Measurements from ENCODE around the gene KIF18B.

The KIF18B gene

DNA sequence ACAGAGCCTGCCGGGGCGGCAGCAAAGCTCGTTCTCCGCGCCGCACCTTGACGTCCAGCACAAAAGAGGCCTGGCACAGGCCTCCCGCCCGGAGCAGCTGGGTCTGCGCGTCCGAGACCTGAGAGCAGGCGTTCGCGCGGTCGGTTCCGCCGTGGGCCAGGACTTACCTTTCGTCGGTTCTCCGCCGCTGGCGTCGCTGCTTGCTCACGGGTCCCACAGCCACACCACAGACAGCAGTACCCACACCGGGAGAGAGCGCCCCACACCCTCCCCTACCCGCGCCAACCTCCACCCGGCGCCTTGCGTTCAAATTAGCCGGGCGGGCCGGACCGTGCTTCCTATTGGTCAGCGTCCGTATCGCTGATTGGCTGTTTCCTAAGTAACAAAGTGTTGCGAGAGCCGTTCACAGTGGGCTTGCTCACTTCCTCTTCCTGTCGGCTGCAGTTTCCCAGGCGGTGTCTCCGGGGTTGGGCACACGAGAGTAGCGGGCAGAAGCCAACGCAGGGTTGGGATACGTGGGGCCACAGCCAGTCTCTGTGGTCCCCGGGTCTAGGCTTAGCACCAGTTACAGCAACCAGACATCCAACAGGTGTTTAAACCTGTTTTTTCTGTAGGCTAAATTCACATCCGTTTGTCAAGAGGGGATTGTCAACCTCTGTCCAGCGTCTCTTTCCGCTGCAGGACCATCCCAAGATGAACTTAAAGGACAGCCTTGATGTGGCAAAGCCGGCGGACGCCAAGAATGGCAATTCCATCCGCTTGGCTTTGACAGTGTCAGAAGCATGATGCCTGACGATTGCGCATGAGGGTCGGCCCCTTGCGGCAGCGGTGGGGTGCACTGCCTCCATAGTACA is at the start of gene KIF18B:
KIF18B (minus strand) TSS at position 313 of the 854 bp plus-strand sequence. CDS start 11,429 bp downstream, outside the sequence.
- DNase-seq (ENCODE audit: low read depth), result peak; percentile 73

DNA sequence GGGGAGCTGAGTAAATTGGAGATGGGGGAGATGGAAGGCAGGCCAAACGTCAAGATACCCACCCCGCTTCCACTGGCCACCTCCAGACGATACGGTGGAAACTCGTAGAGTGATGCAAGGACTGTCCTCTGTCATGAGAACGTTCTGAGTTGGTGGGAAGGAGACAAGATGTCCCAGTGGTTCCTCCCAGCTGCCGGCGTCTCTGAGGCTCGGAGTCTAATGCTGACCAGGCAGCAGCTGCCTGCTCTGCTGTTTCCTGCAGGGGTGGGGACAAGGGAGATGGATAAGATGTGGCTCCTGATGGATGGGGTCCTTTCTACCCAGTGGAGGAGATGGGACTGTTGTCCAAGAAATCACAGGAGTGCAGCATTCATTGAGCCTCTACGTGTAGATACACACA is 48.7 kb upstream of the KIF18B start:
- DNase-seq (ENCODE audit: low read depth), result no peak

DNA sequence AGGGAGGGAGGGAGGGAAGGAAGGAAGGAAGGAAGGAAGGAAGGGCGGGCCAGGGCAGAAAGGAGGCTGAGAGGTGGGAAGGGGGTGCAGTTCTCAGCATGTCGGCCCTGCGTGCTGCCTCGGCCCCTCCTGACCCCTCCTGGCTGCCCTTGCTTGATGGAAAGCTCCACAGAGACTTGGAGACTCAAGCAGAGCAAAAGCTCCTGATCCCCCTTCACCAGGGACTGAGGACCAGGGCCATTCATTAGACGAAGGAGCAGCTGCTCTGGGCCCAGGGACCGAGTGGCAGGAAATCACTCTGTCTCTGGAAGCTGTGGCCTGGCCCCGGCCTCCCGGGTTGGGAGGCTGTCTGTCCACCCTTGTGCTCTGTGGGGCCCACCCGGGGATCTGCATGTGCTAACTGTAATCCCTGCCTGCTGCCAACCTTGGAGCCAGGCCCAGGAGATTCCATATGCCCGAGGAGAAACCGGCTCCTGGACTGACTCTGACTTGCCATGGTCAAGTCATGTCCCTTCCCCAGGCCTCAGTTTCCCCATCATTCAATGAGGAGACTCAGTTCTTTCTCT is 47.9 kb upstream of the KIF18B start:
- DNase-seq (ENCODE audit: low read depth), result no peak

DNA sequence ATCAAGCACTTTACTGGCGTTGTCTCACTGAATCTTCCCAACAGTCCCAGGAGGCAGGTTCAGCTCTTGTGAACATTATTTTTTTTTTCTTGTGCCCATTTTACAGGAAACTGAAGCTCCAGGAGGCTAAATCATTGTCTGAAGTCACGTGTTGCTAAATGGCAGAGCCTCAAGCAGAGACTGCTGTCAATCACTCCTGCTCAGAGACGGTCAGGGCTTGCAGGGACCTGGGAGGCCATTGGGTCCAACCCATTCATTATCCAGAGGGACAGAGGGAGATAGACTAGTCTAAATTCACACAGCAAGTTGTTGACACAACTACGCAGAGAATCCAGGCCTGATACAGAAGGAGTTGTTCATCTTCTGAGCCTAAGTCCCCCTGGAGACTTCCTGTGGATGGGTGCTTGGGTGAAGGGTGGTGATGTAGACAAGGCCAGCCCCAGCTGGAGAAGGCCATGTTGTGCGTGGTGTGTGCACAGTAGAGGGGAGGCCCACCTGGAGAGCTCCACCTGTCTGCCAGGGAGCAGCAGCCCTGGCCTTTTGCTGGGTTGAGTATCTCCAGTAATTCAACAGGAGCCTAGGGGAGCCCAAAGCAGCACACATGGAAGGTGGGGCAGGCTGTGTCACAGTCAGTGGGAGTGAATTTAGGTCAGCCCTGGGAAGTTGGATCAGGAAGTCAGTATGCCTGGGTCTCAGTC is 44.8 kb upstream of the KIF18B start:
- no peak for DNase-seq (ENCODE audit: low read depth)

DNA sequence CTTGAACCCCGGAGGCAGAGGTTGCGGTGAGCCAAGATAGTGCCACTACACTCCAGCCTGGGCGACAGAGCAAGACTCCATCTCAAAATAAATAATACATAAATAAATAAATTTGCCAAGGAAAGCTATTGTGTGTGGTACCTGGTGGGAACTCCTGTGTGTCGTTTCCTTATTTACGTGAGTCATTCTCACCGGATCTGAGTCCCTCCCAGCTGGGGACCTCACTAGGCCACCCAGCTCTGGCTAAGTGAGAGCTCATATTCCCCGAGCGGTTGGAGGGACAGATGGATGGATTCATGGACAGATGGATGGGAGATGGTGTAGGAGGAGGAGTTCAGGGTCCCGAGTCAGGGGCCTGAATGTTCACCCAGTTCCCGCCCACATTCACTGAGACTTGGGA is 43.4 kb upstream of the KIF18B start:
- DNase-seq (ENCODE audit: low read depth), result no peak

DNA sequence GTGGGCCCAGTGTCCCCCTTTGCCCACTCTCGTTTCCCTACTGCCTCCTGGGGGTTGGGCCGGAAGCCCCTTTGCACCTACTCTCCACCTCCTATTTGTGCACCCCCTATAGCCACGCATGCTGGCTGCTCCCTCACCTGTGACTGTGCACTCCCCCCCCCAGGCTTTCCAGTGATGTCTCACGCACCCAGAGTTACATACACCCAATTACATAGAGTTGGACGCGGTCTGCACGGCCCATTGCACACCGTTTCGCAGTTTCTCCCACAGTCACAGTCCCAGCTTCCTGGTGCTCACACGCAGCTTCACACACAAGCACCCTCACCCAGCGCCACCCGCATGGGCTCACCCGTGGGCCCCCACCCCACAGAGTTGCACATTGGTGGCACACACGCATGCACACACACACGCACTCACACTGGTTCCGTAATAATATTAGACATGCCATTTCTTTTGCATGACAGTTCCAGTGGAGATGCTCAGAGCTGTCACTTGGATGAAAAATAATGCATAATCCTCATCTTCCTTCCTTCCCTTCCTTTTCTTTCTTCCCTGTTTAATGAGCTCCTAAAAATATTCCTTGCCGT is 42.1 kb upstream of the KIF18B start:
- DNase-seq (ENCODE audit: low read depth), result no peak

DNA sequence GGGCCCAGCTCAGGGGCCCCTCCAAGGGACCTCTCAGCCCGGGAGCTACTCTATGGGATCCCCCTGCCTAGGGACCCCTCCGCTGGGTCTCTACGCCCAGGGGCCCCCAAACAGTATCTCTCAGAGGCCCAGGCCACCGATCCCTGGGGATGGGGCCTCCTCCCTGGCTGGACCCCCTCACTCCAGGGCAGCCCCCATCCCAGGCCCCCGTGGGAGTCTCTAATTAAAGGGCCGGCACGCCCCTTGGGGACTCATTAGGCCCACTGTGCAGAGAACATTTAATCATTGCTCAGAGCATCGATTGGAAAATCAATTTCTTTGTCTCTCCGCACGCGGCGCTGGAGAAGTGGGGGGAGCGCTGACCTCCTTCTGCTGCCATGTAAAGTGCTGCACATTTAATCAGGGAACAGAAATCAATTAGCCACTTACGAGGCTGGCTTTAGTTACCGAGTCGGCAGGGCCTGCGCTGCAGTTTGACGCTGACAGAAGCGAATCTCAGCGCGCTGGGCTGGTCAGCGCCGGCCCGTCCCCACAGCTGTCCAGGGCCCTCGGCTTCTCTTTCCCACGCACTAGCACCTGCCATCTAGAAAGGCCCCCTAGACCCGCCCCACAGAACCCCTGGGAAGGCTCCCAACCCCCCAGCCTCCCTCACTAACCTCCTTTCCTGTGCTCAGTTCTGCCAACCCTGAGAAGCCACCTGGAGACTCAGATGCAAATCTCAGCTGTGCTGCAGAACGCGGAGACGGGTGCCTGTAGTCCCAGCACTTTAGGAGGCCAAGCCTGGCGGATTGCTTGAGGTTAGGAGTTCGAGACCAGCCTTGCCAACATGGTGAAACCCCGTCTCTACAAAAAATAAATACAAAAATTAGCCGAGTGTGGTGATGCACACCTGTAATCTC is 40.7 kb upstream of the KIF18B start:
- no peak for DNase-seq (ENCODE audit: low read depth)

DNA sequence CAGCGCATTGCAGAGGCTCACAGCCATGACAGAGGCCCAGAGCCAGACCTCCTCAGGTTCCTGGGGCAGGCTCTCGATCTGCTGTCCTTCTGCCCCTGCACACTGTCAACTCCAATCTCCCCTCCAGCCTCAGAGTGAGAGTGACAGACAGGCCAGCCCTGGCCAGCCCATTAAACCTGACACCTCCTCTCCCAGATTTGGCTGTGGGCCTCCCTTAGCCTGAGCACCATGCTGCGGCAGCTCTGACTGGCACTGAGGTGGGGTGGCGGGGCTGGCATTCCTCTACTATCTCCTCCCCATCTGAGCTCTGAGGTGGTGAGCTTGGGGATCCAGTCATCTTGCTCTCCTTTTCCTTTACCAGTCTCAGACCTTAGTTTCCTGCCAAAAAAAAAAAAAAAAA is 36.0 kb upstream of the KIF18B start:
- DNase-seq (ENCODE audit: low read depth), result no peak

DNA sequence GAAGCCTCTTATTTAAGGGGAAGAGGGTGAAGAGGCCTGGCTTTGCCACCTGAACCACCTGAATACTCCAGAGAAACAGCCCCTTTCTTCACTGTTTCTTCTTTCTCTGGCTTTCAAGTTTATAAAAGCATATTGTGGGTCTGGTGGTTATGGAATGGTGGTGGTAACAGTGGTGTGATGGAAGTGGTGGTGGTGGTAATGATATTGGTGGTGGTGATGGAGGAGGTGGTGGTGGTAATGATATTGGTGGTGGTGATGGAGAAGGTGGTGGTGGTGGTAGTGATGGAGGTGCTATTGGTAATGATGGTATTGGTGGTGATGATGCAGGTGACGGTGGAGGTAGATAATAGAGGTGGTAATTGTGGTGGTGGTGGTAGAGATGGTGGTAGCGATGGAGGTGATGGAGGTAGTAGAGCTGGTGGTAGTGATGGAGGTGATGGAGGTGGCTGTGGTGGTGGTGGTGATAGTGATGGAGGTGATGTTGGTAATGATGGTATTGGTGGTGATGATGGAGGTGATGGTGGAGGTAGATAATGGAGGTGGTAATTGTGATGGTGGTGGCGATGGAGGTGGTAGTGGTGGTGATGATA is 34.6 kb upstream of the KIF18B start:
- DNase-seq (ENCODE audit: low read depth), result no peak

DNA sequence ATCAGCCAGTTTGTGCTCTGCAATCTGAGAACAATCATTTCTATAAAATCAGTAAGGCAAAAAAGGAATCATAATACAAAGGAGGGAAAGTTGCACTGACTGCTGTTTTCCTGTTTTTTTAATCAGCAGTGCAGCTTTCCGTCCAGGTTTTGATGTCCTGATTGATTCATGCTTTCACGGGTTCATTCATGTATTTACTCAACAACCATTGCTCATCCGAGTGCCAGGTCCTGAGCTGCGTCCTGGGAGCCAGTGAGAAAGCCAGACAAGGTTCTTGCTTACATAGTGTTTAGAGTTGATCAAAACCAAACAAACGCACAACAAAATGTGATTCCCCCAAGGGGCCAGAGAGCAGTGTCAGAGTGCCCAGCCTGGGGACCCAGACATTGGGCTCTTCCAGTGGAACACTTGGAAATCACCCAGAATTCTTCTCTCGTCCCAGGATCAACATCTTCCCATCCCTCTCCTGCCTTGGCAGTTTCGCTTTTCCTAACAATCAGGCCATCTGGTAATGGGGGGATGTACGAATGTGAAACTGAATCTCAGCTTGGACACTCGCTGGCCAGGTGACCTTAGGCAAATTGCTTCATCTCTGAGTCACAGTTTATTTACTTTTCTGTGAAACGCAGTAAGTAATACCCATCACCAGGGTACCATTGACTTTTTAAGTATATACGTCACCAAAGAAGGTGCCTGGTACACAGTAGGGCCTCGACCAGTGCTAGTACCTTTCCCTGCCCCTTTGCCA is 33.8 kb upstream of the KIF18B start:
- DNase-seq (ENCODE audit: low read depth), result no peak

DNA sequence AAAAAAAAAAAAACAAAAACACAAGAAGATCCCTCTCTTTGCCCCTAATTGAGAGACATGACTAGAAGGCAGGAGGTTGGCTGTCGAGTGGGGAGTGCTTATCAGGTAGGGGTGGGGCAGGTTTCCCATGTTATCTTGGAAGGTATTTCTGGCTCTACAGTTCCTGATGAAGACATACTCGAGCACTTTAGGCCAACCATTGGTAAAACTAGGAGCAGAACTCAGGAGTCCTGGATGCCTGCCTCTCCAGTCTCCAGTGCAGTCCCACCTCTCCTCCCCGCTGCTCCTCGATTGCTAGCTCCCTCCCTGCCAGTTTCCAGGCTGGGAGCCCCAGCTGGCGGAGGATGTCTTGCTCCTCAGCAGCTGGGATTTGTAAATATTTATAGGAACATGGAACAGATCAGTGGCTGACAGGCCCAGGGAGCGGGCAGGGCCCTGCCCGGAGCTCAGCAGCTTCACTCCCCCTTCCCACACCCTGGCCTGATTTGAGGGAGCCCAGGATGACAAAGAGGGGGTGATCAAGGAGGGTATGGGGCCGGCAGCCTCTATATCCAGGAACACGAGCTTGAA is 31.9 kb upstream of the KIF18B start:
- no peak for DNase-seq (ENCODE audit: low read depth)

DNA sequence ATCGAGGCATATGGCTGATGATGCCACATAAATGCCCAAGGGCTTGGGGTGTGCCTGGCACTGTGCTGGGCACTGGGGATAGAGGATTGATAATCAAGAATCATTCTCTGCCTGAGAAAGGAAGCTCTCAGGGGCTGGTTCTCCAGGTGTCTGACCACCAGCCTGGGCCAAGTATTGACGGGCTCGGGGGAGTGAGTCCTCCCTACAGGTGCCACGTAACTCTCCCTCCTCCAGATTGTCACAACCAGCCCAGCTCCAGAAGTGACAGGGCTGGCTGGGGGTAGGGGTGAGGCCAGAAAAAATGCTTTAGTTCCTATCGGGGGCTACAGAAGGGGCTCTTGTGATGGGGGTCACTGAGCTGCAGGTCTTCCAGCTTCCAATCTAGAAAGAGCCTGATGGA is 31.2 kb upstream of the KIF18B start:
- DNase-seq (ENCODE audit: low read depth), result no peak

DNA sequence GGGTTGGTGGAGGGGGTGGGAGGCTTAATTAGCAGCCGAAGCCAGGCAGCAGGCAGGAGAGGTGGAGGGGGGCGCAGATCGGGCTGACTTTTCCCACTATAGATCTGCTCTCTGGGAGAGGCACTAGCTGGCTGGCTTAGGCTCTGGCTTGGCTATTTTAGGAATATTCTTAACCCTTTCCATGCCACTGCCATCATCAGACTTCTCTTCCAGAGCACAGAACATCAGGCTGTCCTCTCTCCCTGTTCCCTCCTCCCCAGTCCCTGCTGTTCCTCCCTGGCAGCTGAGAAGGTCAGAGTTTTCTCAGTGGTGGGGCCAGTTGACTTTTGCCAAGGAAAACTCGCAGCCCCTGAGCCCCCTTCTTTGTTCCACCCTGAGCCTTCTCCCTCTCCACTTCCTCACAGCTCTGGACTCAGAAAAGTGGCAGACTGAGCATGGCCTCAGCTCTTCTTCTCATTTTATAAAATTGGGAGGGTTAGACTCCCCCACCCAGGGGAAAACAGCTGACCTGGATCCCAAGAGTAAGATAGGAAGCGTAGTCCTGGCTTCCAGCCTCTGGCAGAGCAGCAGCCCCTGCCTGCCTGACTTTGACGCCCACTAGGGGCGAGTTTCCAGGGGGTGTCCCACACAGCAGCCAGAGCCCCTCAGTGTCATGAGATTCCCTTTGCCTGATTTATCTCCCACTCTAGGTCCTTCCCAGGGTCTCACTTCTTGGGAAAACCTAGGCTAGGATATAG is 30.4 kb upstream of the KIF18B start:
- no peak for DNase-seq (ENCODE audit: low read depth)

DNA sequence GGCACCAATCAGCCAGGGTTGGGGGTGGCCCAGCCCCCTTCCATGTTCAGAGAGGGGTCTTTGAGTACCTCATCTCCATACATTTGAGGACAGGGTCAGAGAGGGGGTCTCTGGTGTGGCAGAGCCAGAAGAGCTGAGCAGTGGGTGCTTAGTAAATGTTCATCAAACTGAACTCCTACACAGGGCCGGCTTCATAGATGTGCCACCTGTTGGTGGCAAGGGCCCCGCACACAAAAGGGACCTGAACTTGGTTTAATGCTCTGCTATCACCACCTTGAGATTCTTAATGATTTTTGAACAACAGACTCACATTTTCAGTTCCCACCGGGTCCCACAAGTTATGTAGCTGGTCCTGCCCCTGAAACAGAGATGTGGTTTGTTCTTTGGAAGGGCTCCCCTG is 29.5 kb upstream of the KIF18B start:
- no peak for DNase-seq (ENCODE audit: low read depth)

DNA sequence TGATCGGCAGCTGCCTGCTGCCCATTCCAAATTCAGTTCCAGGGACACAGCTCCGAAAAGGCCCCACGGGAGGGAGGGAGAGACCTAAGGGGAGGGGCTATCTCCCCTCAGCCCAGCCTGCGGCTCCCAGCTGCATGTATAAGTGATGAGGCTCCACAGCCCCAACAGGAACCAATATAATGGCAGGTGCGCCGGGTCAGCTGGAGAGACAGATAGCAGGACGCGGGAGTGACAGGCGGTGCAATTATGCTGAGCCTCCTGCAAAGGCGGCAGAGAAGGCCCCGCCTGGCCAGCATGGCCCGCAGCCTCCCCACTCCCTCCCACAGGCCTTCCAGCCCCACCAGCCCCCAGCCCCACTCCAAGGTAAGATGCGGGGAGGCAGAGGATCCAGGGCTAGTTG is 28.6 kb upstream of the KIF18B start:
- no peak for DNase-seq (ENCODE audit: low read depth)

DNA sequence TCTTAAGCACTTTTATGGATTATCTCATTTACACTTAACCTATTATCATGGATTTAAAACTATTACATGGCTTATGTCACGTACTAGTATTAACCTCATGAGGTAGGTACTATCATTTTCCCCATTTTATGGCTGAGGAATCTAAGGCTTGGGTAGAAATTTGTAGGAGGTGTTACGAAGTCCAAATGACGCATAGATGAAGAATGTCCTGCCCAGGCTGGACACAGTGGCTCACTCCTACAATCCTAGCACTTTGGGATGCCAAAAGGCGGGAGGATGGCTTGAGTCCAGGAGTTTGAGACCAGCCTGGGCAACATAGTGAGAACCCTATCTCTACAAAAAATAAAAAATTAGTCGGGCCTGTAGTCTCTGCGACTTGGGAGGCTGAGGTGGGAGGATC is 25.4 kb upstream of the KIF18B start:
- DNase-seq (ENCODE audit: low read depth), result no peak

DNA sequence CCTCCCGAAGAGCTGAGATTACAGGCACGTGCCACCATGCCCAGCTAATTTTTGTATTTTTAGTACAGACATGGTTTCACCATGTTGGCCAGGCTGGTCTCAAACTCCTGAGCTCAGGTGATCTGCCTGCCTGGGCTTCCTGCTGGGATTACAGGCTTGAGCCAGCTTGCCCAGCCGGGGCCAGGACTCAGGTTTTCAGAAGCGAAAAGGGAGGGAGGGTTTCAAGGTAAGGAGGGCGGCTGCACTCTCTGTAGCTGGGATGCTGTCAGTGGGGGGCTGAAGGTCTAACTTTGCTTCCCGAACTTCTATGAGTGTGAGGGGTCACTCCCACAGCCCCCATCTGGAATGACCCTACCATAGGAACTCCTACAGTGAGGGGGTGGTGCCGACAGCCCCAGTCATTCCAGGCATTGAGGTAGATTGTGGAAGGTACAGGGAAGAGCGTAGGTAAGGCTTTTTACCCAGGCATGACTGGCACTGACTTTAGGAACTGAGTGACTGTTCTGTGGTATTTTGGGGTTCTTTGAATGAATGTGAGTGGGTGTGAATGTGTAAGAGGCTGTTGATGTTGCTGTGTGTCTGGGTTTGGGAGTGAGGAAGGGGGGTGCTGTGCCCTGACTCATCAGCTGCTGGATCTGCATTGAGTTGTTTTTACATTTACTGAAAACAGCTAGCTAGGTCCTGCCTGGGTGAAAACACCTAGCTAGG is 24.4 kb upstream of the KIF18B start:
- DNase-seq (ENCODE audit: low read depth), result no peak

DNA sequence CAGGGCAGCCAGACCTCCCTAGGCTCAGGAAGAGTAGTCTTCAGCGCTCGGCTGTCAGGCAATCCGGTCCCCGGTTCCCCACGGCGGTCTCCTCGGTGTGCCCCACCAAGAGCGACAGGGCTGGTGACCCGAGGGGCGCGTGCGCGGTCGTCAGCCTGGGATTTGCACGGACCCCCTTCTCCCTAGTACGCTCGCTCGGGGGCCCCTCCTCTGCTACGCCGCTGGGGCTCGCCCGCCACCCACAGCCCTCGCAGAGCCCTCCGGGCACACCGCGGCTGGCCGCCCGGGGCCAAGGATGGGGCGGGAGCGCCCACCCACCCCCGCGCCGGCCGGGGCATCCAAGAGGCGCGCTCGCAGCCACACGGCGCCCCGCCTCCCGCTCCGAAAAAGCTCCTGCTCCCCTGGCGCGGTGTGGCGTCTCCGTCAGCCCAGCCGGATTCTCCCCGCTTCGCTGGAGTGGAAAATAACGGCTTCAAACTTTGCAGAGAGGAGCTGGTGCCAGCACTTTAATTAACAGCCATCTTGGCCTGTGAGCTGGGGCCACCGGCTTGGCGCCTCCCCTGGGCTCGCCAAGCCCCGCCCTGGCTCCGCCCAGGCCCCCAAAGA is 22.7 kb upstream of the KIF18B start:
- no peak for DNase-seq (ENCODE audit: low read depth)
